ENCODE results near the gene LRRC73.
"Not testable (repeated sequence)": the region's sequence is repeated elsewhere in the genome, so short reads cannot be mapped to it uniquely, and the experiment has no call there.

GRCh38 chr6:43498291-43498690 is 11.9 kb downstream of the LRRC73 start:
- TF ChIP-seq CTCF (conservative IDR thresholded peaks at IDR 0.05; ENCODE audit: low read depth, low read length); EZH2 (IDR thresholded peaks at IDR 0.05; ENCODE audit: low read length, unreplicated experiment); EZH2phosphoT487 (IDR thresholded peaks at IDR 0.05; ENCODE audit: borderline replicate concordance, low read length): not testable (repeated sequence)

All from PC-3 (cell line).